Uterus (tissue), 4 donors: ENCODE measurements around the gene ADRA2C. TPM values are rescaled to one million over a fixed set of nuclear protein-coding genes. Genes with fewer than 3 reads are reported as not detected.

ENCODE experiments used
- DNase-seq, 2 donors: peaks; one replicate each; pipeline ENCODE4 v3.0.0-alpha.2; 2019 to 2020
- H3K27ac ChIP-seq, 2 donors: fragments of 200-600 bp; sonication (generic); 1 replicate in 1 of 2; 2 replicates in 1 of 2; pipeline ENCODE4 v1.5.1; 2016 to 2018
- H3K27me3 ChIP-seq, 2 donors: fragments of 200-600 bp; sonication (generic); one replicate each; pipeline ENCODE4 v1.5.1; 2018 to 2019; ENCODE audit warnings: control low read depth in 1 of 2
- H3K36me3 ChIP-seq, 2 donors: fragments of 200-600 bp; sonication (generic); one replicate each; pipeline ENCODE4 v1.5.1; 2019; ENCODE audit warnings: control low read depth in 1 of 2
- H3K4me1 ChIP-seq, 2 donors: fragments of 200-600 bp; sonication (generic); one replicate each; pipeline ENCODE4 v1.5.1; 2018 to 2019; ENCODE audit warnings: control low read depth in 1 of 2
- H3K4me3 ChIP-seq, 2 donors: fragments of 200-600 bp; sonication (generic); 1 replicate in 1 of 2; 2 replicates in 1 of 2; pipeline ENCODE4 v1.5.1; 2018 to 2019; ENCODE audit warnings: mild to moderate bottlenecking in 1 of 2
- H3K9me3 ChIP-seq, 2 donors: fragments of 200-600 bp; sonication (generic); one replicate each; pipeline ENCODE4 v1.5.1; 2019; ENCODE audit warnings: control low read depth in 1 of 2
- CTCF ChIP-seq, 4 experiments: fragments of 200-600 bp in 2 of 4; fragments of 450-650 bp in 2 of 4; sonication (generic) in 2 of 4; IDR thresholded peaks; one replicate each; pipeline ENCODE4 v1.5.1; 2016 to 2019; ENCODE audit warnings: antibody characterized with exemption in 4 of 4, mild to moderate bottlenecking in 2 of 4, moderate library complexity in 1 of 4
- POLR2A ChIP-seq, 2 donors: fragments of 450-650 bp; IDR thresholded peaks; one replicate each; pipeline ENCODE4 v1.6.1; 2016; ENCODE audit warnings: antibody characterized with exemption in 2 of 2, mild to moderate bottlenecking in 1 of 2, moderate library complexity in 1 of 2
- intact Hi-C: fragments of 100-400 bp; cut with DNase I; formaldehyde crosslinking; loops from one replicate; pipeline ENCODE4 v1.15.1; 2023; ENCODE audit warnings: low total_unique reads
- total RNA-seq, 4 donors: library from RNA; depleted of rRNA in 3 of 4; stranded (reverse); fragments of >200 nt in 3 of 4; gene quantifications; one replicate each; pipeline versions ENCODE4 v1.1.0 to v1.2.4, GENCODE V29; 2014 to 2023
- donor health status: DM: yes; HTN: yes; CAD: no.

Gene ADRA2C
- total RNA-seq, 4 donors from 2014 or later = 4.1 to 75.0 (median 24.7) TPM

- no peaks in the 10 kb centered on the region for H3K36me3 ChIP-seq
- peaks cover 0 to under 1% of the 10 kb centered on the region in 2 donors for H3K4me1 ChIP-seq
- TF ChIP-seq POLR2A (IDR thresholded peaks at IDR 0.05) (no peak), CTCF (IDR thresholded peaks at IDR 0.05) (no peak)
- no peak for DNase-seq
- intact Hi-C loops = no loop called here
- no peak overlapping the region for H3K27ac ChIP-seq
- H3K9me3 ChIP-seq = no peaks in the 10 kb centered on the region
- H3K27me3 ChIP-seq = no peaks in the 10 kb centered on the region
- H3K4me3 ChIP-seq = no peak overlapping the region
Observed at GRCh38 chr4:3719836-3720235, 46.3 kb upstream of the ADRA2C start.

GRCh38 chr4:3720466-3720865 is 45.7 kb upstream of the ADRA2C start:
- Histone ChIP-seq H3K4me3 (no peak overlapping the region), H3K36me3 (no peaks in the 10 kb centered on the region), H3K9me3 (no peaks in the 10 kb centered on the region), H3K27ac (no peak overlapping the region), H3K27me3 (no peaks in the 10 kb centered on the region), H3K4me1 (peaks cover 0 to 5% of the 10 kb centered on the region in 2 donors)
- TF ChIP-seq POLR2A (IDR thresholded peaks at IDR 0.05) = no peak
- TF ChIP-seq CTCF (IDR thresholded peaks at IDR 0.05) = no peak
- no peak for DNase-seq
- intact Hi-C loops = no loop called here

GRCh38 chr4:3721186-3721585 is 45.0 kb upstream of the ADRA2C start:
- DNase-seq = no peak
- TF ChIP-seq CTCF (IDR thresholded peaks at IDR 0.05) (no peak), POLR2A (IDR thresholded peaks at IDR 0.05) (no peak)
- Histone ChIP-seq H3K4me1 (peaks cover 0 to 5% of the 10 kb centered on the region in 2 donors), H3K9me3 (no peaks in the 10 kb centered on the region), H3K4me3 (no peak overlapping the region), H3K27ac (no peak overlapping the region), H3K27me3 (no peaks in the 10 kb centered on the region), H3K36me3 (no peaks in the 10 kb centered on the region)
- intact Hi-C loops = no loop called here

GRCh38 chr4:3721627-3722026 is 44.6 kb upstream of the ADRA2C start:
- H3K36me3 ChIP-seq = no peaks in the 10 kb centered on the region
- TF ChIP-seq CTCF (IDR thresholded peaks at IDR 0.05) (no peak), POLR2A (IDR thresholded peaks at IDR 0.05) (no peak)
- intact Hi-C loops = no loop called here
- peaks cover 0 to 5% of the 10 kb centered on the region in 2 donors for H3K4me1 ChIP-seq
- DNase-seq = peak in 1 of 2 donors; percentile 28
- H3K4me3 ChIP-seq = no peak overlapping the region
- no peak overlapping the region for H3K27ac ChIP-seq
- H3K9me3 ChIP-seq = no peaks in the 10 kb centered on the region
- no peaks in the 10 kb centered on the region for H3K27me3 ChIP-seq

- intact Hi-C loops = no loop called here
- Histone ChIP-seq H3K4me1 (peaks cover 0 to 5% of the 10 kb centered on the region in 2 donors), H3K36me3 (no peaks in the 10 kb centered on the region), H3K27ac (no peak overlapping the region), H3K9me3 (no peaks in the 10 kb centered on the region), H3K27me3 (no peaks in the 10 kb centered on the region), H3K4me3 (no peak overlapping the region)
- TF ChIP-seq POLR2A (IDR thresholded peaks at IDR 0.05) (no peak), CTCF (IDR thresholded peaks at IDR 0.05) (no peak)
- DNase-seq = no peak
Observed at GRCh38 chr4:3722446-3723231, 43.5 kb upstream of the ADRA2C start.
